Heart left ventricle (tissue), 16 donors: ENCODE results near the gene FGD3. TPM values are rescaled to one million over a fixed set of nuclear protein-coding genes. Genes with fewer than 3 reads are reported as not detected.

Source experiments
- ATAC-seq, 4 donors: fragments of 200-7000 bp; cut with Tn5 transposase; one replicate each; pipeline ENCODE4 v1.9.1; 2020 to 2022; ENCODE audit warnings: moderate library complexity in 4 of 4, mild to moderate bottlenecking in 3 of 4, moderate number of reproducible peaks in 1 of 4
- DNase-seq, 5 donors: peaks; one replicate each; pipeline ENCODE4 v3.0.0-alpha.2; 2020
- H3K27ac ChIP-seq, 12 donors: fragments of 200-600 bp; sonication (generic) in 4 of 12; one replicate each; pipeline versions ENCODE4 v1.5.0 to v1.8.0; 2016 to 2022; ENCODE audit warnings: mild to moderate bottlenecking in 2 of 12
- H3K27me3 ChIP-seq, 9 donors: fragments of 200-600 bp; sonication (generic) in 2 of 9; one replicate each; pipeline versions ENCODE4 v1.5.1 to v1.8.0; 2016 to 2022; ENCODE audit warnings: mild to moderate bottlenecking in 3 of 9
- H3K36me3 ChIP-seq, 9 donors: fragments of 200-600 bp; sonication (generic) in 2 of 9; one replicate each; pipeline versions ENCODE4 v1.5.0 to v1.8.0; 2018 to 2022; ENCODE audit warnings: mild to moderate bottlenecking in 2 of 9
- H3K4me1 ChIP-seq, 12 donors: fragments of 200-600 bp; sonication (generic) in 4 of 12; one replicate each; pipeline versions ENCODE4 v1.5.0 to v1.8.0; 2016 to 2022; ENCODE audit warnings: mild to moderate bottlenecking in 3 of 12
- H3K4me3 ChIP-seq, 12 donors: fragments of 200-600 bp; sonication (generic) in 4 of 12; one replicate each; pipeline versions ENCODE4 v1.5.0 to v1.8.0; 2017 to 2022; ENCODE audit warnings: mild to moderate bottlenecking in 9 of 12, moderate library complexity in 4 of 12
- H3K9me3 ChIP-seq, 12 donors: fragments of 200-600 bp; sonication (generic) in 4 of 12; one replicate each; pipeline versions ENCODE4 v1.5.0 to v1.8.0; 2016 to 2022; ENCODE audit warnings: mild to moderate bottlenecking in 1 of 12
- CTCF ChIP-seq, 12 donors: fragments of 200-600 bp; sonication (generic) in 4 of 12; IDR thresholded peaks; one replicate each; pipeline versions ENCODE4 v1.5.0 to v1.8.0; 2018 to 2022; ENCODE audit warnings: antibody characterized with exemption in 12 of 12, mild to moderate bottlenecking in 5 of 12
- POLR2A ChIP-seq, 2 donors: fragments of 450-650 bp; IDR thresholded peaks; one replicate each; pipeline ENCODE4 v1.6.1; 2017; ENCODE audit warnings: antibody characterized with exemption in 2 of 2, mild to moderate bottlenecking in 2 of 2, moderate library complexity in 2 of 2
- WGBS, 4 donors: extraction: QIAGEN DNeasy Blood & Tissue Kit in 2 of 4; methylation state at CpG; one replicate each; pipeline versions ENCODE4 v1.1.5 to v1.1.7; 2013 to 2018; 5-methylcytosine and 5-hydroxymethylcytosine counted together
- intact Hi-C, 10 donors: fragments of 100-400 bp; cut with DNase I; formaldehyde crosslinking; loops; one replicate each; pipeline versions ENCODE4 v1.11.1 to v1.14.2; 2022
- polyA plus RNA-seq, 2 donors: library from polyadenylated mRNA; stranded (reverse); fragments of 200-250 nt; gene quantifications; one replicate each; pipeline ENCODE4 v1.2.3, GENCODE V29; 2013
- total RNA-seq, 9 donors: library from RNA; depleted of rRNA in 2 of 9; stranded (reverse); fragments of >200 nt in 2 of 9; fragmentation: NEBNext Ultra II Directional in 3 of 9; extraction: Animal tissue kit (Norgen Biotek cat#: 25700) in 3 of 9; gene quantifications; one replicate each; pipeline versions ENCODE4 v1.1.0 to v1.2.4, GENCODE V29; 2016 to 2023
- donor health status: ischemic (EF 13 %, LVEDD 7.1; RV severe dilation, severe dysfunction).
- donor health status: healthy with polysubstance abuse.
- donor health status: DM: no; HTN: yes; CAD: no.
- donor health status: DM: no; HTN: no; CAD: no.
- donor health status: ischemic (EF 25% LVEDD 6.9; RV normal size, moderate dysfunction).
- donor health status: ischemic (EF 25% LVEDD 5.7; RV mildly dilated, moderate dysfunction).
- donor health status: healthy.
- donor health status: DM: yes; HTN: yes; CAD: no.
- donor health status: ischemic (EF 35%, LVEDD 5.7; RV mildly dilated, moderate dysfunction).
- donor health status: nonischemic (EF 11% LVEDD 7.7; RV severe dilation, severe dysfunction).
- donor health status: DM: yes; HTN: yes; CAD: no.
- donor health status: PGD.
- donor health status: ischemic (EF 29% LVEDD 5.4; RV normal size, mild dysfunction).
- donor health status: nonischemic (EF 23%, LVEDD 6.1; RV moderate dilation, normal function).

FGD3 gene
- total and polyA plus RNA-seq, 11 donors, result 1.2 to 11.2 (median 1.8) TPM

DNA sequence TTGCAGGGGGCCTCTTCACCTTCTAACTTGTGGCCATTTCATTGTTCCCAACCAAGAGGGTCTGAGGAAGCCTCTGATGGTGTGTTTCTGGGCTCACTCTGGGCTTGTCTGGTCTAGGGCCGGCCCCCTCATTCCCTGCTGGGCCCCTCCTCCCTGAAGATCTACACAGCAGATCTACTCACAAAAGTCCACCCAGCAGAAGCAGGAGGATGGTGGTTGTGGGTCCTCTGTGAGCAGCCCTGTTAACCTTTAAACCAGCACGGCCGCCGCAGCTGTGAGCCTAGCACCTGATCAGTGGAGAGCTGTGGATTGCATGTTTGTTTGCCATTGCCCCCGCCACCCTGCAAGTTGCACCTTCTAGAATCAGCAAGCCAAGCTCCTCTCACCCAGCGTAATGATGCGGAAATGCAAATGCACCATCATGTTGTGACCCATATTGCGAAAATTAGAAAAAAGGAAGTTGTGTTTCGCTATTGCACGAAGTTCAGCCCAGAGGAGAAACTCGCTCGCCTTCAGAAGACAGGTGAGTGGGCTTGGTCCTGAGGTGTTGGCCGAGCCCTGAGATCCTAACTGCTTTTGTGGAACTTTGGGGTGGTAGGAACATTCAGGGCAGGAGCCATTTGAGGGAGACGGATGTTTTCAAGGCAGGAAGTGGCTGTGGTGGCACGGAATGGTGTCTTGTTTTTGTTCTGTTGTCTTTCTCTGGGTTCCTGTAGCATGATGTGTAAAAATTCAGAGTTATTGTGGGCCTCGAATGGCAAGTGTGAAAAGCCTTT, 16.7 kb downstream of the FGD3 start:
- DNase-seq, result peak in 1 of 5 donors; percentile 43
- Histone ChIP-seq H3K4me1 (peaks cover 0 to 51% (median 0%) of the 10 kb centered on the region in 12 donors), H3K36me3 (no peaks in the 10 kb centered on the region), H3K4me3 (peak overlapping the region in 9 of 12 donors; percentile 22 to 77 (median 38)), H3K9me3 (peaks cover 0 to 12% (median 3%) of the 10 kb centered on the region in 12 donors), H3K27me3 (peaks cover 0 to 6% (median 0%) of the 10 kb centered on the region in 9 donors), H3K27ac (peak overlapping the region in 6 of 12 donors; percentile 24 to 97 (median 45))
- intact Hi-C loops, result loop anchor here in 1 of 10 donors (10.0 kb wide), 1 partner anchor 121 kb away; no protein-coding TSS in a partner anchor
- peak in 3 of 4 donors; percentile 39 to 47 (median 47) for ATAC-seq
- no peak for TF ChIP-seq POLR2A (IDR thresholded peaks at IDR 0.05)
- TF ChIP-seq CTCF (IDR thresholded peaks at IDR 0.05), result no peak
- 71 to 85% (median 83%) methylated on average over 16 of the region's 16 CpGs for WGBS, 4 donors

GRCh38 chr9:92964607-92965060, 17.3 kb downstream of the FGD3 start:
- DNase-seq (no peak), ATAC-seq (peak in 2 of 4 donors; percentile 5 to 9)
- peaks cover 0 to 6% (median 0%) of the 10 kb centered on the region in 9 donors for H3K27me3 ChIP-seq
- H3K4me3 ChIP-seq, result peak overlapping the region in 10 of 12 donors; percentile 22 to 77 (median 36)
- peaks cover 0 to 57% (median 0%) of the 10 kb centered on the region in 12 donors for H3K4me1 ChIP-seq
- TF ChIP-seq POLR2A (IDR thresholded peaks at IDR 0.05), result no peak
- TF ChIP-seq CTCF (IDR thresholded peaks at IDR 0.05), result no peak
- intact Hi-C loops, result loop anchor here in 1 of 10 donors (10.0 kb wide), 1 partner anchor 120 kb away; no protein-coding TSS in a partner anchor
- H3K36me3 ChIP-seq, result no peaks in the 10 kb centered on the region
- 75 to 89% (median 85%) methylated on average over 11 to 17 of the region's 17 CpGs for WGBS, 4 donors
- peak overlapping the region in 6 of 12 donors; percentile 24 to 97 (median 45) for H3K27ac ChIP-seq
- H3K9me3 ChIP-seq, result peaks cover 0 to 12% (median 3%) of the 10 kb centered on the region in 12 donors

GRCh38 chr9:92965061-92965758, 17.9 kb downstream of the FGD3 start:
- 61 to 84% (median 75%) methylated on average over 13 to 19 of the region's 19 CpGs for WGBS, 4 donors
- Histone ChIP-seq H3K36me3 (no peaks in the 10 kb centered on the region), H3K9me3 (peaks cover 0 to 12% (median 3%) of the 10 kb centered on the region in 12 donors), H3K4me1 (peaks cover 0 to 63% (median 0%) of the 10 kb centered on the region in 12 donors), H3K27ac (peak overlapping the region in 5 of 12 donors; percentile 24 to 97 (median 57)), H3K4me3 (peak overlapping the region in 10 of 12 donors; percentile 22 to 77 (median 36)), H3K27me3 (peaks cover 0 to 6% (median 0%) of the 10 kb centered on the region in 9 donors)
- TF ChIP-seq POLR2A (IDR thresholded peaks at IDR 0.05) (no peak), CTCF (IDR thresholded peaks at IDR 0.05) (no peak)
- ATAC-seq (peak; percentile 11 to 66 (median 60)), DNase-seq (peak in 4 of 5 donors; percentile 40 to 81 (median 50))
- intact Hi-C loops, result loop anchor here in 1 of 10 donors (10.0 kb wide), 1 partner anchor 120 kb away; no protein-coding TSS in a partner anchor
